Omental fat pad (tissue), 4 donors: ENCODE results near the gene SPINK4. TPM values are rescaled to one million over a fixed set of nuclear protein-coding genes. Genes with fewer than 3 reads are reported as not detected.

Source experiments
- ATAC-seq: fragments of 150-250 bp; one replicate; pipeline ENCODE4 v1.9.1; 2016; ENCODE audit warnings: mild to moderate bottlenecking, moderate library complexity; ENCODE audit not compliant: low FRiP score
- DNase-seq: peaks from one replicate; pipeline ENCODE4 v3.0.0-alpha.2; 2019; ENCODE audit warnings: low spot score
- total RNA-seq, 4 donors: library from RNA; depleted of rRNA; stranded (reverse); fragments of >200 nt; gene quantifications; one replicate each; pipeline ENCODE4 v1.1.0, GENCODE V29; 2016
- TF ChIP-seq, protein P1 (sequence below), 3 donors: fragments of 450-650 bp; IDR thresholded peaks; one replicate each; pipeline ENCODE4 v1.5.1; 2016 to 2017; ENCODE audit warnings: antibody characterized with exemption in 3 of 3, mild to moderate bottlenecking in 3 of 3, moderate library complexity in 2 of 3

The SPINK4 gene
- total RNA-seq, 4 donors from 2014 or later: not detected

DNA sequence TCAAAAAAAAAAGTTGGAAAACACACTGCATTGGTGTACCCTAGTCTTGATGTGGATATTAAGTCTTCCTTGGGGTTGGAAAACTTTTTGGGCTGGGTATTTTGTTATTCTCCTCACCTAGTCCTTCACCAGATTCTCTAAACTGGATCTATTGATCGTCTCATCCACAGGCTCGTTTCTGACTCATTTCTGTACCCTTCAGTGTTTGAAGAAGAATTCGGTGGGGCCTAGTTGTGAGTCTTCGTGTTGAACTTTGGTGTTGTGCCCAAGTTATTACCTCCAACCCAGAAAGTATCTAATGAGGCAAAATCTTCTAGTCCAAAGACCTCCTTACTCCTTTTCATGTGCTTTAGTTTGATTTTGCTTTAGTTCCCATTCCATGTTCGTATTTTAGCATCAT, 51.9 kb downstream of the SPINK4 start:
- DNase-seq: no peak
- ATAC-seq: no peak
- TF ChIP-seq, protein P1, sequence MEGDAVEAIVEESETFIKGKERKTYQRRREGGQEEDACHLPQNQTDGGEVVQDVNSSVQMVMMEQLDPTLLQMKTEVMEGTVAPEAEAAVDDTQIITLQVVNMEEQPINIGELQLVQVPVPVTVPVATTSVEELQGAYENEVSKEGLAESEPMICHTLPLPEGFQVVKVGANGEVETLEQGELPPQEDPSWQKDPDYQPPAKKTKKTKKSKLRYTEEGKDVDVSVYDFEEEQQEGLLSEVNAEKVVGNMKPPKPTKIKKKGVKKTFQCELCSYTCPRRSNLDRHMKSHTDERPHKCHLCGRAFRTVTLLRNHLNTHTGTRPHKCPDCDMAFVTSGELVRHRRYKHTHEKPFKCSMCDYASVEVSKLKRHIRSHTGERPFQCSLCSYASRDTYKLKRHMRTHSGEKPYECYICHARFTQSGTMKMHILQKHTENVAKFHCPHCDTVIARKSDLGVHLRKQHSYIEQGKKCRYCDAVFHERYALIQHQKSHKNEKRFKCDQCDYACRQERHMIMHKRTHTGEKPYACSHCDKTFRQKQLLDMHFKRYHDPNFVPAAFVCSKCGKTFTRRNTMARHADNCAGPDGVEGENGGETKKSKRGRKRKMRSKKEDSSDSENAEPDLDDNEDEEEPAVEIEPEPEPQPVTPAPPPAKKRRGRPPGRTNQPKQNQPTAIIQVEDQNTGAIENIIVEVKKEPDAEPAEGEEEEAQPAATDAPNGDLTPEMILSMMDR (IDR thresholded peaks at IDR 0.05): no peak

DNA sequence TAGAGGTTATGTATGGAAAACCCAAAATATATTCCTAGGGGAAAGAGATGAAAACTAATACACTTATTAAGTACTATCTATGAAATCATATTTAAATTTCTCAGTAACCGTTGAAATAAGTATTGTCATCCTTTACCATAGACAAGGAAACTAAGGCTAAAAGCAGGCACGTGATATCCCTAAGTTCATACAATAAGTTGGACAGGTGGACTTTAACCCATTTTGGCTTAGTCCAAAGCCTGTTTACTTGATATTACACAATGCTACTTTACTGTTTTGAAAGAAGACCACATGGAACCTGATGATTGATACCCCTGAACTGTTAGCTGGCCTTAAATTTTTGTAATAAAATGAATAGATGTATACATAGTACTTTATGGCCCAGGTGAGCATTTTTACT, 53.8 kb downstream of the SPINK4 start:
- DNase-seq (no peak), ATAC-seq (no peak)
- TF ChIP-seq, protein P1 (IDR thresholded peaks at IDR 0.05): no peak

DNA sequence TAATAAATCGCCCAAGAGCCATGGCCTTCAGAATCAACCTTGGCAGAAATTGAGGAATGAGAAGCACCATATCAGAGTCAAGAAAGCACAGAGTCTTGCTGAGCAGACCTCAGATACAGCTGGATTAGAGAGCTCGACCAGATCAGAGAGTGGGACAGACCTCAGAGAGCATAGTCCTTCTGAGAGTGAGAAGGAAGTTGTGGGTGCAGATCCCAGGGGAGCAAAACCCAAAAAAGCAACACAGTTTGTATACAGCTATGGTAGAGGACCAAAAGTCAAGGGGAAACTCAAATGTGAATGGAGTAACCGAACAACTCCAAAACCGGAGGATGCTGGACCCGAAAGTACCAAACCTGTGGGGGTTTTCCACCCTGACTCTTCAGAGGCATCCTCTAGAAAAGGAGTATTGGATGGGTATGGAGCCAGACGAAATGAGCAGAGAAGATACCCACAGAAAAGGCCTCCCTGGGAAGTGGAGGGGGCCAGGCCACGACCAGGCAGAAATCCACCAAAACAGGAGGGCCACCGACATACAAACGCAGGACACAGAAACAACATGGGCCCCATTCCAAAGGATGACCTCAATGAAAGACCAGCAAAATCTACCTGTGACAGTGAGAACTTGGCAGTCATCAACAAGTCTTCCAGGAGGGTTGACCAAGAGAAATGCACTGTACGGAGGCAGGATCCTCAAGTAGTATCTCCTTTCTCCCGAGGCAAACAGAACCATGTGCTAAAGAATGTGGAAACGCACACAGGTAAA, 54.9 kb downstream of the SPINK4 start:
- TF ChIP-seq, protein P1 (IDR thresholded peaks at IDR 0.05): no peak
- ATAC-seq (no peak), DNase-seq (no peak)

DNA sequence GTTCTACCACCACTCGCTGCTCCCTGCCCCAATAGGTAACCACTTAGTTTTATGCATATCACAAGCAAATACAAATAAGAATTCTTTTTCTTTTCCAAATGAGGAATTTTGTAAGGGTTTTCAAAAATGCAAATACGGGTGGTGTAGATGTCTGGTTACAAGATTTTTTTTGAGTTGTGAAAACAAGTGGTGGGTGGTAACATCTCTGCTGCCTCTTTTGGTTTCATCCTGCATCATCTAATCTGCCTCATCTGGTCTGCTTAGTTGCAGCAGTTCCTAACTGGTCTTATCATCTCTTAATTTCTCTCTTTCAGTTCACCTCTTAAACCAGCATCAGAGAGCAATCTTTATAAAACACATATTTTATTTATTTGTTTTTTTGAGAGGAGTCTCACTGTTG, 55.6 kb downstream of the SPINK4 start:
- DNase-seq (no peak), ATAC-seq (no peak)
- TF ChIP-seq, protein P1 (IDR thresholded peaks at IDR 0.05): no peak

DNA sequence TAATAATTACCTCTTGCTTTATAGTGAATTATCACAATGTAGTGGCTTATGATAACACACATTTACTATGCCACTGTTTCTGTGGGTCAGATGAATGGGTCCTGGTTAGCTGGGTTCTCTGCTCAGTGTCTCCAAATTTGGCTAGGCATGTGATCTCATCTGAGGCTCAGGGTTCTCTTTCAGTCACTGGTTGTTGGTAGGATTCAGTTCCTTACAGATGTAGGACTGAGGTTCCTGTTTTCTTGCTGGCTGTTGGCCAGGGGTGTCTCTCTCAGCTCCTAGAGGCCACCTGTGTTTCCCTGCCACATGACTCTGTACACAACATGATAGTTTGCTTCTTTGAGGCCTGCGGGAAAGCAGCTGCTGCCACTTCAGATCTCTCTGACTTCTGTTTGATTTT, 57.5 kb downstream of the SPINK4 start:
- ATAC-seq: no peak
- no peak for DNase-seq
- TF ChIP-seq, protein P1 (IDR thresholded peaks at IDR 0.05): no peak

Other genes starting within 250 kb of the SPINK4 start
- 10 to 100 TPM; 16.6 to 24.6 (median 21.4) TPM for gene APTX, start 238.5 kb upstream of the SPINK4 start, total RNA-seq
- gene DNAJA1, start 214.9 kb upstream of the SPINK4 start, total RNA-seq: 100 to 1,000 TPM in 3 of 4 donors, 10 to 100 TPM in 1; 94.6 to 269 (median 151) TPM
- gene SMU1, start 163.5 kb upstream of the SPINK4 start, total RNA-seq: 10 to 100 TPM; 14.6 to 23.5 (median 17.2) TPM
- 100 to 1,000 TPM in 1 of 4 donors, 10 to 100 TPM in 3; 52.5 to 113 (median 72.1) TPM for gene B4GALT1, start 72.8 kb upstream of the SPINK4 start, total RNA-seq
- gene BAG1, start 24.5 kb downstream of the SPINK4 start, total RNA-seq: 10 to 100 TPM; 52.5 to 93.7 (median 66.2) TPM
- 10 to 100 TPM; 39.5 to 60.4 (median 56.0) TPM for gene CHMP5, start 24.9 kb downstream of the SPINK4 start, total RNA-seq
- gene NFX1, start 50.3 kb downstream of the SPINK4 start, total RNA-seq: 10 to 100 TPM; 31.4 to 37.4 (median 34.9) TPM
- 100 to 1,000 TPM; 128 to 466 (median 169) TPM for gene AQP7, start 162.4 kb downstream of the SPINK4 start, total RNA-seq
- gene AQP3, start 207.4 kb downstream of the SPINK4 start, total RNA-seq: 100 to 1,000 TPM in 1 of 4 donors, 10 to 100 TPM in 2, 1 to 10 TPM in 1; 9.9 to 139 (median 46.3) TPM
- gene NOL6, start 233.8 kb downstream of the SPINK4 start, total RNA-seq: 10 to 100 TPM; 19.1 to 76.7 (median 21.4) TPM